Astrocyte (in vitro differentiated cells and primary cell): Measurements from ENCODE around the gene SLC16A7. TPM values are rescaled to one million over a fixed set of nuclear protein-coding genes. Genes with fewer than 3 reads are reported as not detected.

Experiments used
- DNase-seq: peaks from one replicate; pipeline ENCODE4 v3.0.0-alpha.2; 2010; ENCODE audit warnings: low read depth
- FAIRE-seq: peaks from 2 replicates; lab custom pipeline; 2011; peaks lifted over from hg19 to GRCh38; lab: Jason Lieb, UNC
- H2AFZ ChIP-seq: 2 replicates; pipeline ENCODE4 v1.6.0; 2012; ENCODE audit warnings: low read depth, low read length, inconsistent platforms
- H3K27ac ChIP-seq: 2 replicates; pipeline ENCODE4 v1.5.1; 2011; ENCODE audit warnings: low read depth, low read length, inconsistent platforms
- H3K27me3 ChIP-seq: 2 replicates; pipeline ENCODE4 v1.6.0; 2011; ENCODE audit warnings: low read length, inconsistent platforms; ENCODE audit not compliant: insufficient read depth
- H3K36me3 ChIP-seq: 2 replicates; pipeline ENCODE4 v1.5.1; 2011; ENCODE audit warnings: low read length, inconsistent platforms; ENCODE audit not compliant: insufficient read depth
- H3K4me1 ChIP-seq: 2 replicates; pipeline ENCODE4 v1.5.1; 2011; ENCODE audit warnings: low read length, inconsistent platforms; ENCODE audit not compliant: insufficient read depth
- H3K4me2 ChIP-seq: 2 replicates; pipeline ENCODE4 v1.6.0; 2012; ENCODE audit warnings: low read length, inconsistent platforms
- H3K4me3 ChIP-seq: 2 replicates; pipeline ENCODE4 v1.5.1; 2011; ENCODE audit warnings: low read depth, mild to moderate bottlenecking, low read length, inconsistent platforms; ENCODE audit not compliant: insufficient read depth
- H3K79me2 ChIP-seq: 2 replicates; pipeline ENCODE4 v1.6.0; 2012; ENCODE audit warnings: mild to moderate bottlenecking, low read length, inconsistent platforms; ENCODE audit not compliant: insufficient read depth
- H3K9ac ChIP-seq: 2 replicates; pipeline ENCODE4 v1.6.0; 2012; ENCODE audit warnings: mild to moderate bottlenecking, low read length, inconsistent platforms
- H3K9me3 ChIP-seq: 2 replicates; pipeline ENCODE4 v1.5.1; 2012; ENCODE audit warnings: low read depth, mild to moderate bottlenecking, low read length, inconsistent platforms; ENCODE audit not compliant: insufficient read depth
- H4K20me1 ChIP-seq: 2 replicates; pipeline ENCODE4 v1.6.0; 2012; ENCODE audit warnings: low read length, inconsistent platforms; ENCODE audit not compliant: insufficient read depth
- H3K27ac Mint-ChIP-seq: one replicate; pipeline ENCODE4 v1.8.0; 2021; ENCODE audit warnings: mild to moderate bottlenecking, mixed read lengths; ENCODE audit not compliant: unreplicated experiment
- H3K27me3 Mint-ChIP-seq: one replicate; pipeline ENCODE4 v1.8.0; 2021; ENCODE audit warnings: low read depth, mixed read lengths; ENCODE audit not compliant: unreplicated experiment
- H3K36me3 Mint-ChIP-seq: one replicate; pipeline ENCODE4 v1.8.0; 2021; ENCODE audit warnings: low read depth, mixed read lengths; ENCODE audit not compliant: unreplicated experiment
- H3K4me1 Mint-ChIP-seq: one replicate; pipeline ENCODE4 v1.8.0; 2021; ENCODE audit warnings: low read depth, mixed read lengths; ENCODE audit not compliant: unreplicated experiment
- H3K4me3 Mint-ChIP-seq: one replicate; pipeline ENCODE4 v1.8.0; 2021; ENCODE audit warnings: mild to moderate bottlenecking, moderate library complexity, mixed read lengths; ENCODE audit not compliant: unreplicated experiment
- H3K9me3 Mint-ChIP-seq: one replicate; pipeline ENCODE4 v1.8.0; 2021; ENCODE audit warnings: mild to moderate bottlenecking, mixed read lengths; ENCODE audit not compliant: unreplicated experiment
- EZH2 ChIP-seq: IDR thresholded peaks from 2 replicates; pipeline ENCODE4 v1.6.1; 2012; ENCODE audit warnings: mild to moderate bottlenecking, low read length, inconsistent platforms; ENCODE audit not compliant: insufficient read depth
- total RNA-seq: library from RNA; stranded (reverse); gene quantifications from 2 replicates; pipeline ENCODE4 v1.2.1, GENCODE V29; 2021
- TF ChIP-seq, protein P1 (sequence below): IDR thresholded peaks from 2 replicates; pipeline ENCODE4 v1.5.1; 2011; ENCODE audit warnings: low read depth, mild to moderate bottlenecking, inconsistent platforms, low read length, moderate library complexity; ENCODE audit not compliant: insufficient read depth

SLC16A7 gene
- total RNA-seq, 1 donor from 2014 or later, result 4.5 TPM

GRCh38 chr12:59699421-59700152 lies 103.8 kb downstream of the SLC16A7 start:
- Mint-ChIP-seq H3K27ac (no peak overlapping the region), H3K27me3 (no peaks in the 10 kb centered on the region), H3K9me3 (no peaks in the 10 kb centered on the region), H3K4me1 (no peaks in the 10 kb centered on the region), H3K4me3 (no peak overlapping the region), H3K36me3 (no peaks in the 10 kb centered on the region)
- H3K9ac ChIP-seq, result no peak overlapping the region
- no peaks in the 10 kb centered on the region for H4K20me1 ChIP-seq
- TF ChIP-seq EZH2, result no peak
- TF ChIP-seq, protein P1, sequence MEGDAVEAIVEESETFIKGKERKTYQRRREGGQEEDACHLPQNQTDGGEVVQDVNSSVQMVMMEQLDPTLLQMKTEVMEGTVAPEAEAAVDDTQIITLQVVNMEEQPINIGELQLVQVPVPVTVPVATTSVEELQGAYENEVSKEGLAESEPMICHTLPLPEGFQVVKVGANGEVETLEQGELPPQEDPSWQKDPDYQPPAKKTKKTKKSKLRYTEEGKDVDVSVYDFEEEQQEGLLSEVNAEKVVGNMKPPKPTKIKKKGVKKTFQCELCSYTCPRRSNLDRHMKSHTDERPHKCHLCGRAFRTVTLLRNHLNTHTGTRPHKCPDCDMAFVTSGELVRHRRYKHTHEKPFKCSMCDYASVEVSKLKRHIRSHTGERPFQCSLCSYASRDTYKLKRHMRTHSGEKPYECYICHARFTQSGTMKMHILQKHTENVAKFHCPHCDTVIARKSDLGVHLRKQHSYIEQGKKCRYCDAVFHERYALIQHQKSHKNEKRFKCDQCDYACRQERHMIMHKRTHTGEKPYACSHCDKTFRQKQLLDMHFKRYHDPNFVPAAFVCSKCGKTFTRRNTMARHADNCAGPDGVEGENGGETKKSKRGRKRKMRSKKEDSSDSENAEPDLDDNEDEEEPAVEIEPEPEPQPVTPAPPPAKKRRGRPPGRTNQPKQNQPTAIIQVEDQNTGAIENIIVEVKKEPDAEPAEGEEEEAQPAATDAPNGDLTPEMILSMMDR, result no peak
- no peaks in the 10 kb centered on the region for H3K36me3 ChIP-seq
- no peak overlapping the region for H3K4me2 ChIP-seq
- no peaks in the 10 kb centered on the region for H3K9me3 ChIP-seq
- no peaks in the 10 kb centered on the region for H3K79me2 ChIP-seq
- FAIRE-seq (peak; percentile 50), DNase-seq (peak; percentile 73)
- H3K27ac ChIP-seq, result no peak overlapping the region
- H3K4me1 ChIP-seq, result no peaks in the 10 kb centered on the region
- no peaks in the 10 kb centered on the region for H3K27me3 ChIP-seq
- H3K4me3 ChIP-seq, result no peak overlapping the region
- H2AFZ ChIP-seq, result no peak overlapping the region

- no peak for TF ChIP-seq EZH2
- TF ChIP-seq, protein P1, result no peak
- Histone ChIP-seq H3K9me3 (no peaks in the 10 kb centered on the region), H3K27ac (no peak overlapping the region), H3K4me2 (no peak overlapping the region), H3K4me3 (no peak overlapping the region), H2AFZ (no peak overlapping the region), H3K27me3 (no peaks in the 10 kb centered on the region), H3K36me3 (no peaks in the 10 kb centered on the region), H3K9ac (no peak overlapping the region), H3K4me1 (no peaks in the 10 kb centered on the region), H3K79me2 (no peaks in the 10 kb centered on the region), H4K20me1 (no peaks in the 10 kb centered on the region)
- no peak for FAIRE-seq
- Mint-ChIP-seq H3K9me3 (no peaks in the 10 kb centered on the region), H3K4me3 (no peak overlapping the region), H3K36me3 (no peaks in the 10 kb centered on the region), H3K27me3 (no peaks in the 10 kb centered on the region), H3K27ac (no peak overlapping the region), H3K4me1 (no peaks in the 10 kb centered on the region)
- DNase-seq, result no peak
Measured at GRCh38 chr12:59700153-59700450, 104.3 kb downstream of the SLC16A7 start.

DNA sequence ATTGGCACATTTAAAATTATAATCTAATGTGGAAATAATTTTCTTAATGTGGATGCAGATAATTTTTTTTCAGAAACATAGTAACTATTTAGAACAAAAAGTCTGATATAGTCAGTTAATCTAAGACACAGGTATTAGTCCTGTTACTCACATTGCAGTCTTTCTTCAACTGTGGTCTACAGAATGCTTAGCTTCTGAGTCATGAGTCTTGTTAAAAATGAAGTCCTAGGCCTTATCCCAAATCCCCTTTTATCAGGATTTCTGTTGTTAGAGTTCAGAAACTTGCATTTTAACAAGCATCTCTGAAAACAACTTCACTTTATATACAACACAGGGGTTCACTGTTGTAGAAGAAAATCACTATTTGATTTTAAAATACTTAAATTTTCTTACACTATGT lies 112.2 kb downstream of the SLC16A7 start:
- Mint-ChIP-seq H3K27ac (no peak overlapping the region), H3K27me3 (no peaks in the 10 kb centered on the region), H3K4me3 (no peak overlapping the region), H3K36me3 (no peaks in the 10 kb centered on the region), H3K9me3 (no peaks in the 10 kb centered on the region), H3K4me1 (peaks cover 7% of the 10 kb centered on the region)
- H3K79me2 ChIP-seq, result no peaks in the 10 kb centered on the region
- H3K9me3 ChIP-seq, result no peaks in the 10 kb centered on the region
- no peaks in the 10 kb centered on the region for H4K20me1 ChIP-seq
- H3K27ac ChIP-seq, result no peak overlapping the region
- no peak for TF ChIP-seq EZH2
- TF ChIP-seq, protein P1, result no peak
- no peak overlapping the region for H3K9ac ChIP-seq
- H3K27me3 ChIP-seq, result no peaks in the 10 kb centered on the region
- DNase-seq (peak; percentile 84), FAIRE-seq (no peak)
- H3K36me3 ChIP-seq, result no peaks in the 10 kb centered on the region
- H3K4me2 ChIP-seq, result no peak overlapping the region
- no peaks in the 10 kb centered on the region for H3K4me1 ChIP-seq
- no peak overlapping the region for H3K4me3 ChIP-seq
- H2AFZ ChIP-seq, result no peak overlapping the region
